H1 (cell line): ENCODE results near the gene GPRC5D.

Experiments
- ASH2L ChIP-seq: fragments of 200-600, 300-600 bp; sonication (generic); IDR thresholded peaks from one replicate; pipeline ENCODE4 v1.7.1; 2017; ENCODE audit warnings: low read length
- BACH1 ChIP-seq: IDR thresholded peaks from 2 replicates; pipeline ENCODE4 v1.6.1; 2012; ENCODE audit warnings: low read length, improper control_type of control experiment
- CBX5 ChIP-seq: fragments of 300-800, 300-1000 bp; sonication (generic); IDR thresholded peaks from 2 replicates; pipeline ENCODE4 v1.7.1; 2016; ENCODE audit warnings: antibody characterized with exemption, low read length, low read depth
- CTCF ChIP-seq, 3 experiments: IDR thresholded peaks; 1 replicate in 2 of 3; 2 replicates in 1 of 3; pipeline versions ENCODE4 v1.5.1 to v1.6.1; 2011; ENCODE audit warnings: low read length in 3 of 3, mild to moderate bottlenecking in 3 of 3, inconsistent platforms in 2 of 3, low read depth in 1 of 3, moderate library complexity in 1 of 3; ENCODE audit not compliant: insufficient read depth in 1 of 3; ENCODE audit errors: control extremely low read depth in 1 of 3
- JUND ChIP-seq: IDR thresholded peaks from 2 replicates; pipeline ENCODE4 v1.6.1; 2011; ENCODE audit warnings: mild to moderate bottlenecking, improper control_type of control experiment, low read length
- POLR2A ChIP-seq, 2 experiments: IDR thresholded peaks; 1 replicate in 1 of 2; 2 replicates in 1 of 2; pipeline ENCODE4 v1.6.1; 2011; ENCODE audit warnings: low read depth in 2 of 2, low read length in 2 of 2, mild to moderate bottlenecking in 2 of 2; ENCODE audit errors: control extremely low read depth in 1 of 2
- POLR2AphosphoS5 ChIP-seq: IDR thresholded peaks from 2 replicates; pipeline ENCODE4 v1.6.1; 2011; ENCODE audit warnings: low read depth, low read length
- RAD21 ChIP-seq, 2 experiments: IDR thresholded peaks in 1 of 2; conservative IDR thresholded peaks in 1 of 2; 2 replicates each; pipeline ENCODE4 v1.6.1; 2011; ENCODE audit warnings: low read depth in 2 of 2, low read length in 2 of 2, improper control_type of control experiment in 1 of 2, inconsistent platforms in 1 of 2, mild to moderate bottlenecking in 1 of 2, moderate library complexity in 1 of 2
- RXRA ChIP-seq: IDR thresholded peaks from 2 replicates; pipeline ENCODE4 v1.6.1; 2011; ENCODE audit warnings: low read depth, mild to moderate bottlenecking, low read length, moderate library complexity; ENCODE audit not compliant: insufficient read depth
- TBP ChIP-seq: IDR thresholded peaks from 2 replicates; pipeline ENCODE4 v1.6.1; 2011; ENCODE audit warnings: low read depth, low read length, improper control_type of control experiment
- TF ChIP-seq, protein P1 (sequence below): IDR thresholded peaks from 2 replicates; pipeline ENCODE4 v1.6.1; 2011; ENCODE audit warnings: low read depth, mild to moderate bottlenecking, low read length; ENCODE audit not compliant: insufficient read depth

DNA sequence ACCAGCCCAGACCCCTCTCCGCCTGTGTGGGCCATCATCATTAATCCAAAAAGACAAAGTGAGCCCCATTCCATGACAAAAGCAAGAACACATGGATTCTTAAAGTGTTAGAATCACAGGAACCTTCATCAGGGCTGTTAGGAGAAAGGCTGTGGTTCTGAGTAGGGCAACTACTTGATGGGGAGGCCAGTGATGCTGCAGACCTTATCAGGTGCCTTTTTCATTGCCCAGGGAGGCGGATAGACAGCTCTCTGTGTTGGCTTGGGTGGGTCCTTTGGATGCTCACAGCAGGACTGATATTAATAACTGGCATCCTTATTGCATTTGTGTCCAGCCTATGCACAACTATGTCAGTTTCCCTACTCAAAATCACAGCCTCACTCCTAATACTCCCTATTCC is 45.8 kb upstream of the GPRC5D start:
- no peak for TF ChIP-seq JUND
- no peak for TF ChIP-seq CTCF (IDR thresholded peaks at IDR 0.05; ENCODE audit: control extremely low read depth in 1 of 3, insufficient read depth in 1 of 3, low read depth in 1 of 3, low read length in 3 of 3)
- TF ChIP-seq RAD21 (IDR thresholded peaks at IDR 0.05 in 1 of 2, conservative IDR thresholded peaks at IDR 0.05 in 1 of 2; ENCODE audit: low read depth in 2 of 2, low read length in 2 of 2): no peak
- TF ChIP-seq, protein P1, sequence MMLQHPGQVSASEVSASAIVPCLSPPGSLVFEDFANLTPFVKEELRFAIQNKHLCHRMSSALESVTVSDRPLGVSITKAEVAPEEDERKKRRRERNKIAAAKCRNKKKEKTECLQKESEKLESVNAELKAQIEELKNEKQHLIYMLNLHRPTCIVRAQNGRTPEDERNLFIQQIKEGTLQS: no peak
- TF ChIP-seq POLR2AphosphoS5: no peak
- TF ChIP-seq TBP: no peak
- TF ChIP-seq POLR2A (IDR thresholded peaks at IDR 0.05; ENCODE audit: control extremely low read depth in 1 of 2, low read depth in 2 of 2, low read length in 2 of 2): no peak
- no peak for TF ChIP-seq BACH1
- TF ChIP-seq ASH2L: no peak
- no peak for TF ChIP-seq RXRA
- TF ChIP-seq CBX5: no peak
